ENCODE data around the gene NUDT8. TPM values are rescaled to one million over a fixed set of nuclear protein-coding genes. Genes with fewer than 3 reads are reported as not detected.

Gene NUDT8
- total and polyA plus RNA-seq, 2 experiments from 2014 or later, result 4.1 to 4.8 TPM

DNA sequence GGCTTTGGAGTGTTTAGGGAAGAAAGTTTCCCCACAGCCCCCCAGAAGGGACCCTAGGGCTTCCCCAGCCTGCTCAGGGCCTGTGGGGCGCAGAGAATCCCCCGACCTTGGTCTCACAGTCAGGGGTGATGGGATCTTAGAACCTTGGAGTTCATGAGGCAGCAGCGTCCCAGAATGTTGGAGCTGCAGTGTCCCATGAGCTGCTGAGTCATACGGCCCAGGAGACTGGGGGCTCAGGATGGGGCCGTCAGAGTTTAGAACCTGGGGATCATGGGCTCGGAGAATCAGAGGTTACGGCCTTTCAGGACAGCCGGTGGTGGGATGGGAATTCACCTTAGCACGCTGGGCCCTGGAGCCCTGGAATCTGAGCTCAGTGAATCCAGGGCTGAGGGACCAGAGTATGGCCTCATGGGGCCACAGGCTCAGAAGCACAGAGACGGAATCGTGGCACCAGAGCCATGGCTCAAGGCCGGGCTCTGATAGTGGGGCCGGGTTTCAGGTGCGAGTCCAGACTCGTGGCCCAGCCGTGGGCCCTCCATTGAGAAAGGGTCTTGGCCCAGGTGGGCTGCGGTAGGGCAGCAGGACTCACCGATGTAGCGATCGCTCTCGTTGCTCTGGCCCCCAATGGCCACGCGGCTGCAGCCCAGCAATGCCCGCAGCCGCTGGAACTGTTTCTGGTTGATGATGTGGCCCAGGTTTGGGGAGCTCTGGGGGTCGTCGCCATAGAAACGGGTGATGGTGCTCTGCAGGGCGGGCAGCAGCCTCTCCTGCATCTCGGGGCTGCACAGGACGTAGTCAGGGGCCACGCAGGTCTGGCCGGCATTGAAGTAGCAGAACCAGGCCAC is 35.2 kb upstream of the NUDT8 start:
- no peak overlapping the region for H3K27ac ChIP-seq
- TF ChIP-seq EZH2phosphoT487 (IDR thresholded peaks at IDR 0.05; ENCODE audit: insufficient read depth, low read depth) (no peak), EZH2 (IDR thresholded peaks at IDR 0.05; ENCODE audit: insufficient read depth, poor library complexity, severe bottlenecking) (no peak)
- no peak overlapping the region for H3K9ac ChIP-seq
- no peak overlapping the region for H2AFZ ChIP-seq
- no peaks in the 10 kb centered on the region for H3F3A ChIP-seq (ENCODE audit: insufficient read depth)
- no peaks in the 10 kb centered on the region for H3K4me1 ChIP-seq (ENCODE audit: insufficient read depth)
- no peak overlapping the region for H3K4me2 ChIP-seq (ENCODE audit: unreplicated experiment)
- H3K36me3 ChIP-seq (ENCODE audit: low read depth), result no peaks in the 10 kb centered on the region
- DNase-seq, result no peak
- H3K9me2 ChIP-seq (ENCODE audit: insufficient read depth), result no peaks in the 10 kb centered on the region
- in situ Hi-C loops (cut with MboI), result no loop called here
- H4K20me1 ChIP-seq (ENCODE audit: insufficient read depth), result no peaks in the 10 kb centered on the region
- no peaks in the 10 kb centered on the region for H3K79me2 ChIP-seq (ENCODE audit: insufficient read depth)
- peaks cover 10% of the 10 kb centered on the region for H3K27me3 ChIP-seq (replicated peaks; ENCODE audit: insufficient read depth)
- no peak overlapping the region for H3K4me3 ChIP-seq
- 77 to 78% methylated on average over 26 to 33 of the region's 33 CpGs for WGBS, 2 experiments (ENCODE audit: low coverage in 1 of 2, low lambda C conversion rate in 2 of 2, missing lambda C conversion rate in 2 of 2)
- H3K9me3 ChIP-seq (ENCODE audit: low read depth), result no peaks in the 10 kb centered on the region

DNA sequence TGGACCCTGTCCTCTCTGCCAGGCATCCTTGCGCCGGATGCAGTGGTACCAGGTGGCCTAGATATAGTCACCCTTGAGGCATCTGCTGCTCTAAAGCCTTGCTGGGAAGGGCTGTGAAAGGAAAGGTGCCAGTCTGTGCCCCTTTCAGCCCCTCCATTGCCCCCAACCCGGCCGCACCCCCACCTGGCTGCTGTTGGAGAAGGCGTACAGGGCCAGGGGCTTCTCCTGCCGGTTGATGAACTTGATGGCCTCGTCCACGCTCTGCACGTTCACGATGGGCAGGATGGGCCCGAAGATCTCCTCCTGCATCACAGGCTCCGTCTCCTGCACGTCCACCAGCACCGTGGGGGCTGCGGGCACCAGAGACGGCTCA is 34.5 kb upstream of the NUDT8 start:
- Histone ChIP-seq H3K27me3 (replicated peaks; ENCODE audit: insufficient read depth) (peaks cover 10% of the 10 kb centered on the region), H3K4me2 (ENCODE audit: unreplicated experiment) (no peak overlapping the region), H3K9ac (no peak overlapping the region), H3F3A (ENCODE audit: insufficient read depth) (no peaks in the 10 kb centered on the region), H3K36me3 (ENCODE audit: low read depth) (no peaks in the 10 kb centered on the region), H3K9me2 (ENCODE audit: insufficient read depth) (no peaks in the 10 kb centered on the region), H3K4me1 (ENCODE audit: insufficient read depth) (no peaks in the 10 kb centered on the region), H3K27ac (no peak overlapping the region), H3K79me2 (ENCODE audit: insufficient read depth) (no peaks in the 10 kb centered on the region), H3K4me3 (no peak overlapping the region), H4K20me1 (ENCODE audit: insufficient read depth) (no peaks in the 10 kb centered on the region), H2AFZ (no peak overlapping the region), H3K9me3 (ENCODE audit: low read depth) (no peaks in the 10 kb centered on the region)
- in situ Hi-C loops (cut with MboI), result no loop called here
- DNase-seq, result no peak
- WGBS, 2 experiments (ENCODE audit: low coverage in 1 of 2, low lambda C conversion rate in 2 of 2, missing lambda C conversion rate in 2 of 2), result 56 to 66% methylated on average over 15 to 16 of the region's 16 CpGs
- TF ChIP-seq EZH2 (IDR thresholded peaks at IDR 0.05; ENCODE audit: insufficient read depth, poor library complexity, severe bottlenecking) (no peak), EZH2phosphoT487 (IDR thresholded peaks at IDR 0.05; ENCODE audit: insufficient read depth, low read depth) (no peak)

DNA sequence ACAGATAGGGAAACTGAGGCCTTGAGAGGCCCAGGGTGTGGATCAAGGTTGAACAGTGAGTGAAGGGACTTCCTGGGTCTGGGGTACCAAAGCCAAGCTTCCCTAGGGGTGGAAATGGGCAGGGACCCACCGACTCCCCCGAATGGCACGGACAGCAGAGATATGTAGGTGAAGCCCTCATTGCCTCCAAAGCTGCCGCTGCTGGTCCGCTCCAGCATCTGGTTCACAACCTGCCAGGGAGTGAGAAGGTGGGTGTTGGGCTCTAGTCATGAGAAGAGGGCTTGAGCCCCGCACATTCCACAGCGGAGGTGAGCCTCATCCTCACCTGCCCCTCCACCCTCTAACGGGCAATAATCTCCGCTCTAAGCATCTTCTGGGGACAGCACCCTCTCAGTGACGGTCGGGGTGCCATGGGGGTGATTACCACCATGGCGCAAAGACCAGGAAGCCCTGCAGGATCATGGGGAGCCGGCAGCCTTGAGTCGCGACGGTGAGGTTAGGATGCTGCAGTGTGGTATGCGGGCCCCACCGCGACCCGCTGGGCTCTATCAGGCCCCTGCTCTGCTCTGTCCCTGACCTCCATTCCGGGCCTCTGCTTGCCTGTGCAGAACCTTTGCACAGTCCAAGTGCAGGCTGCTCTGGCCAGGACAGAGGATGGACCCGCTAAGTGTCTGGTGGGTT is 33.9 kb upstream of the NUDT8 start:
- no peaks in the 10 kb centered on the region for H3K36me3 ChIP-seq (ENCODE audit: low read depth)
- TF ChIP-seq EZH2phosphoT487 (IDR thresholded peaks at IDR 0.05; ENCODE audit: insufficient read depth, low read depth), result no peak
- TF ChIP-seq EZH2 (IDR thresholded peaks at IDR 0.05; ENCODE audit: insufficient read depth, poor library complexity, severe bottlenecking), result no peak
- H3F3A ChIP-seq (ENCODE audit: insufficient read depth), result no peaks in the 10 kb centered on the region
- WGBS, 2 experiments (ENCODE audit: low coverage in 1 of 2, low lambda C conversion rate in 2 of 2, missing lambda C conversion rate in 2 of 2), result 76 to 83% methylated on average over 17 to 21 of the region's 22 CpGs
- no peaks in the 10 kb centered on the region for H3K9me3 ChIP-seq (ENCODE audit: low read depth)
- no peaks in the 10 kb centered on the region for H4K20me1 ChIP-seq (ENCODE audit: insufficient read depth)
- no peak overlapping the region for H3K4me3 ChIP-seq
- no peak overlapping the region for H2AFZ ChIP-seq
- no peak for DNase-seq
- no peak overlapping the region for H3K9ac ChIP-seq
- in situ Hi-C loops (cut with MboI), result no loop called here
- peaks cover 13% of the 10 kb centered on the region for H3K27me3 ChIP-seq (replicated peaks; ENCODE audit: insufficient read depth)
- H3K9me2 ChIP-seq (ENCODE audit: insufficient read depth), result no peaks in the 10 kb centered on the region
- no peak overlapping the region for H3K27ac ChIP-seq
- H3K4me1 ChIP-seq (ENCODE audit: insufficient read depth), result no peaks in the 10 kb centered on the region
- H3K4me2 ChIP-seq (ENCODE audit: unreplicated experiment), result no peak overlapping the region
- H3K79me2 ChIP-seq (ENCODE audit: insufficient read depth), result no peaks in the 10 kb centered on the region

GRCh38 chr11:67662835-67663531 is 33.2 kb upstream of the NUDT8 start:
- H3K27ac ChIP-seq, result no peak overlapping the region
- H3K4me3 ChIP-seq, result no peak overlapping the region
- no peaks in the 10 kb centered on the region for H4K20me1 ChIP-seq (ENCODE audit: insufficient read depth)
- no peaks in the 10 kb centered on the region for H3K4me1 ChIP-seq (ENCODE audit: insufficient read depth)
- H3F3A ChIP-seq (ENCODE audit: insufficient read depth), result no peaks in the 10 kb centered on the region
- TF ChIP-seq EZH2 (IDR thresholded peaks at IDR 0.05; ENCODE audit: insufficient read depth, poor library complexity, severe bottlenecking), result no peak
- no peak for TF ChIP-seq EZH2phosphoT487 (IDR thresholded peaks at IDR 0.05; ENCODE audit: insufficient read depth, low read depth)
- H3K36me3 ChIP-seq (ENCODE audit: low read depth), result no peaks in the 10 kb centered on the region
- no peaks in the 10 kb centered on the region for H3K9me3 ChIP-seq (ENCODE audit: low read depth)
- H3K27me3 ChIP-seq (replicated peaks; ENCODE audit: insufficient read depth), result peaks cover 15% of the 10 kb centered on the region
- no peak overlapping the region for H2AFZ ChIP-seq
- 62 to 67% methylated on average over 19 of the region's 19 CpGs for WGBS, 2 experiments (ENCODE audit: low coverage in 1 of 2, low lambda C conversion rate in 2 of 2, missing lambda C conversion rate in 2 of 2)
- no peaks in the 10 kb centered on the region for H3K9me2 ChIP-seq (ENCODE audit: insufficient read depth)
- H3K4me2 ChIP-seq (ENCODE audit: unreplicated experiment), result no peak overlapping the region
- no peak for DNase-seq
- H3K9ac ChIP-seq, result no peak overlapping the region
- in situ Hi-C loops (cut with MboI), result no loop called here
- H3K79me2 ChIP-seq (ENCODE audit: insufficient read depth), result no peaks in the 10 kb centered on the region
